HG02981 (cell line): ENCODE data around the gene MPHOSPH10.
"Not testable (repeated sequence)": the region's sequence is repeated elsewhere in the genome, so short reads cannot be mapped to it uniquely, and the experiment has no call there.

Source experiments
- ATAC-seq: cut with Tn5 transposase; IDR thresholded peaks from one replicate; pipeline ENCODE4 v1.9.1; 2021; ENCODE audit warnings: mild to moderate bottlenecking, moderate library complexity; ENCODE audit not compliant: unreplicated experiment

The MPHOSPH10 gene

DNA sequence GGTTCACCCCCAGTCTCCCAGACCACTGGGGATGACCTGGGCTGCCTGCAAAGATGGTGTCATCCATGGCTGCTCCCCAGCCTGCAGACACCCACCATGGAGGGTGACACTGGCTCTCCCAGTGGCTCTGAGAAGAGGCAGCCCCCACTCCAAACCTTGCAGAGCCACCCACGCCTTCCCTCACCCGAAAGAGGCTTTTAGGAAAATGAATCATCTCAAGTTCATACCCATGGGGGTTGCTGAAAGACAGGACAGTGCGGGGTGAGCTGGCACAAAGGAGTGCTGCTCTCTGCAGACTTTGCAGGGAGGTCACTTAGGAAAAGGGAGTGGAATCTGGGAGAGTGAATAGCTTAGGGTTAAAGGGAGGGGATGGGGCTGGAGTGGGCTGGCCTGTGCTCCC is 36.4 kb downstream of the MPHOSPH10 start:
- ATAC-seq, result no peak

DNA sequence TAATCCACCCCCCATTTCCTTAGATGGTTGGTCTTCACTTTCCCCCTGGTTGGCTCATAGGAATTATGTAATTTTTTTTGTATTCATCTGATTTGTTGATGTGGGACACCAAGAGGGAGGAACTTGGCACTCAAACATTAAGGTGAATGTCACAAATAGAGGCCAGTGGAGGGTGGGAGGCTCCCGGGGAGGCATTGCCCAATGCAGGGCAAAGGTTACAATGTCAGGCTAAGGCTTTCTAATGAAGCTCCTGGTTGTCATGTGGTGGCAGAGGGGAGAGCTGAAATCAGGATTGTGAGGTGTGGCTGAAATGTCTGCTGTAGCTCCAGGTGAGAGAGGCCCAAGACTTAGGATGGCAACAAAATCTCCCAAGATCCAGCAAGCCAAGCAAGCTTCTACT is 42.7 kb downstream of the MPHOSPH10 start:
- no peak for ATAC-seq

DNA sequence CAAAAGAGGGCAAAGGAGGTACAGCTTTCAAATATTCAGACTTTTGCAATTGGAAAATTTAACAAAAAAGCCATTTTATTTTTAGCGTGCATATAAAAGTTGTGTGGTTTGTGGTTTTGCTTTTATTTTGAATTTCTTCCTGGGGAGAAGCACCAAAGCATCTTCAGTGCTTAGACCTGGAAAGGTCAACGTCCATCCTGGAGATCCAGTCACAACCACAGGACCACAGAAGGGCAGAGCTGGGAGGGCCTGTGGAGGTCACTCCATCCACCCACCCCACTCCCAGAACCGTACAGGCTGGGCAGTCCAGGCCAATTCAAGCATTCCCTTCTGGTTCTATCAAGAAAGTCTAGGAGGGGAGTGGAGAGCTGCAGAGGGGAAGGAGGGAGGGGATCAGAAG is 43.8 kb downstream of the MPHOSPH10 start:
- no peak for ATAC-seq

DNA sequence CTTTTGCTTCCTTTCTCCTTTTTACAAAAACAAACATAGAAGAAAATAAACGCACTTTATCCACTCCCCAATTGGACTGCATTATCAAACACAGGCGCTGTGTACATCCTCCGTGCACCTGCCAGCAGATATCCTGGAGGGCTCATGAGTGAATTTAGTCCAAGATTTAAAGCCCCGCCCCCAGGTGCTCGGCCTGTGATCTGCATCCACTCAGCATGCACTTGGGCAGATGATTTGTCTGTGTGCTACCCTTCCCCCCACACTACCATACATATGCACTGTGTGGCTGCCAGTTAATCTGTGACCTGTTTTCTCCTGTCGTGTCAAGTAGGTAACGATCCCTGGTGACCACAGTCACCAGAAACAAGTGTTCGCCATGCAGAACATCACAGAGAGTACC is 48.4 kb downstream of the MPHOSPH10 start:
- not testable (repeated sequence) for ATAC-seq

DNA sequence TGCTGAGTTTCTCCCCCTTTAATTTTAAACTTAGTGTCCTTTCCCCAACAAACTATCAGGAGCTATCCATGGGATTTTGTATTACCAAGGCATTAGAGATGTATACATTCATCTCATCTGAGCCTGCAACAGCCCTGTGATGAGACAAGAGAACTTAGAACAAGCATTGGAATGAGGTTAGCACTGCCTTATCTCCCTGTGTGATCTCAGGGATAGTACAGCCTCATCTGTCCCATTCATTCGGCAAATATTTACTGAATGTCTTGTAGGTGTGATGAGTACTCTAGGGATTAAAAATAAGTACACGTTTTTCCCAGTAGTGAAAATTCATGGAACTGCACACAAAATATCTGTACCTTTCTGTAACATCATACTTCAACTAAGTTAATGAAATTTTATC is 50.9 kb downstream of the MPHOSPH10 start:
- ATAC-seq, result no peak

DNA sequence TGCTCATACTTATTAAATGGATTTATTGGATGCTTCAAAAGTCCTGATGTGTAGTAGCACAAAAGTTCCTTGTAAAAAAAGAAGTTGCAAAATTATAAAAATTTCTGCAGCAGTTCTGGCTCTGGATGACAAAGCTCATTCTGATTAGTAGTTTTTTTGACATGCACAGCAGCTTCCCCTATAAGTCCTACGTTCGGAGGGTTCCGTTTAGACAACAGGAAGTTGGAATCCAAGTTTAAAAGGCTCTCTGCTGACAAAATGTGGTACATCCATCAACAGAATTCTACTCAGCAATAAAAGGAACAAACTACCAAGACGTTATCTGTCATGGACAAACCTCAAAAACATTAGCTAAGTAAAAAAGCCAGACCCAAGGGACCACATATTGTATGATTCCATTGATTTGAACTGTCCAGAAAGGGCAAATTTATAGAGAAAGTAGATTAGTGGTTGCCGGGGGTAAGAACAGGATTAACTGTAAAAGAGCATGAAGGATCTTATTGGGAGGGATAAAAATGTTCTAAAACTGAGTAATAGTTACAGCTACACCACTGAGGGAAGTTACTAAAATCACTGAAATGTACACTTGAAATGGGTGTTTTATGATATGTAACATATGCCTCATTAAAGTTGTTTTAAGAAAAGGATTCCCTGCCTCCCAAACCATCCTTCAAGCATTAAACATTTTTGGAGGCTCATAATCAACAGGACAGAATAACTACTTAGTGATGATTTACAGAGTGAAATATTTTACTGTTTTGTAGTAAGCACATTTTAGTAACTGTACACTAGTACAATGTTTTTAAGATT is 53.1 kb downstream of the MPHOSPH10 start:
- not testable (repeated sequence) for ATAC-seq

DNA sequence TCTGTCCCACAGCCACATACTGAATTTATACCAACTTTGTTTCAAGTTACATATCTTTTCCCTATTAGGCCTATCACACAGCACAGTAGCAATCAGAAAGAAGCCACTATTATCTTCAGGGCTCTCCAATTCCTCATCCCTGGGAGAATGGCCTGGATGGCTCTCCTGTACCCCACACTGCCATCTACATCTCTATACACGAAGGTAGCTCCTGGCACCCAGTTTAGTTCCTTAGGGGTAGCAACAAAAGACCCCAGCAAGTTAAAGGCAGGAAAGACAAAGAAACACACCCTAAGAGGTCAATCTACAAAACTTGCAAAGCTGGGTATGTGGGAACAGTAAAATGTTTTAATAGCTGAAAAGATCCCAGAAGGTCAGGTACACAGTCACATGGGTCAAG is 56.5 kb downstream of the MPHOSPH10 start:
- no peak for ATAC-seq

DNA sequence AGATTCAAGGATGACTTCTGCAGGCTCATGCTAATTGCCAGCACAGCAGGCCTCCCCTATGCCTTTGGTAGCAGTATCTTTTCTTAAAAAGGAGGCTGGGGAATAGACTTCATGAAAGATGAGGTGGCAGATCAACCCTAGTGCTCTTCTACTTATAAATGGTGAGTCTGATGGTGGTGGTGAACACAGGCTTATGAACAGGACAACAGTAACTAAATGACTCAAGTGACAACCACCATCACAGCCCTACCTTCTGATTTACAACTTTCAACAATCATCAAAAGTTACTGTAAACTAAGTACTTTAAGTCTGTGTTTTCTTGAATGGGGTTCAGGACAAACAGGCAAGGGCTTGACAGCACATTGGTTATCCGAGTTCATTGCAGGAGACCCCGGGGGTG is 57.2 kb downstream of the MPHOSPH10 start:
- no peak for ATAC-seq

DNA sequence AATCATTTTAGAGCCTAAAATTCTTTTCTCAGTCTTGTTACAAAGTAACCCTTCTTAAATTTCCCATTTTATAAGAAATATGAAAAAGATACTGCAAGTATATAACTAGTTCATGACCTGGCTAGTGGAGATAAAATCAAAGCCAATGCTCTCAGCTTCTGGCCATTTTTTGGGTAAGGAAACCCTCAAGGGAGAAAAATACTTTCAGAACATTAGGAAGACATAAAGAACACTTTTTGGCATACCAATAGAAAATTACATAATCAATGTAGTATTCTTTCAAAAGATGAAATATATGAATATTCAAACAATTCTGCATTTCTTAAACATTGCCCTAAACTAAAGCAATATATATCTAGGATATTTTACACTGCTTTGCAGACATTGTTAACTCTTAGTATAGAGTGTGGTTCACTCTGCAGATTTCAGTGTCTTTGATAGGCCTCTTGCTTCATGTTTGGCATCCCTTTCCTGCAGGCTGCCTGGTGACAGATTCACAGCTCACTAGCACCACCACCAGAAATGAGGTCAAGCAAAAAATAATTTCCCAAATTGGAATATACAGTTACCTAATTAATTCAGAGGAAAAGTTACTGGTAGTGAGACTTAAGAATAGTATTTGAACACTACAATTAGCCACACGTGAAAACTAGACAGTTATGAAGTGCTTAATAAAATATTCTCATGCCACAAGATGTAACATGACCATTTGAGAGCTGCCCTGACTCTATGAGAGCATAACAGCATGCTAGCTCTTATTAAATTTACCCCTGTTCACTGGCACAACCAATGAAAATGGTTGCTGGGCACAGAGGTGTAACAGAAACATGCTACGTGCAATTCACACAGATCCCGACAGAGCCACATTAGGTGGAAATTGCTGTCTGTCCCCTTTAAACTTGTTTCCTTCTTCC is 60.5 kb downstream of the MPHOSPH10 start:
- no peak for ATAC-seq

DNA sequence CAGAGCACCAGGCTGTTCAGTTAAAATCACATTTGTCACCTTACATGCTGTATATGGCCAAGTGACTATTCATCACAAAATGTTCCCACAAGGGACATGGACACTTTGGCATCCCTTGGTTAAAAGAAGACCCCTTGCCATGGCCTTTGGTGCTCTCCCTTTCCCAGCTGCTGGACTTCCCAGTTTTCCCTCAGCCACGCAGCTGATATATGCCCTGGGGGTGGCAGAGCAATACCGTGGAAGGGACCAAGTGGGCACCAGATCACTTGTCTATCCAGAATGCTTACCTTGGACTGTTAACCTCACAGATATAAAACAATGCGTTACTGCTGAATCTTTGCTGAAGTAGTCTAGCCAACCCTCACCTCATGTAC is 61.1 kb downstream of the MPHOSPH10 start:
- ATAC-seq, result no peak
